ENCODE measurements around the gene GATB.

Gene GATB

GRCh38 chr4:151729731-151730559, 30.9 kb downstream of the GATB start:
- no peak for DNase-seq (ENCODE audit: low read depth)

- DNase-seq (ENCODE audit: low read depth), result no peak
Observed at GRCh38 chr4:151728679-151729078, 32.1 kb downstream of the GATB start.

- DNase-seq (ENCODE audit: low read depth), result no peak
Observed at GRCh38 chr4:151728006-151728405, 32.8 kb downstream of the GATB start.

- no peak for DNase-seq (ENCODE audit: low read depth)
Observed at GRCh38 chr4:151727365-151727764, 33.4 kb downstream of the GATB start.

GRCh38 chr4:151725087-151725486, 35.7 kb downstream of the GATB start:
- DNase-seq (ENCODE audit: low read depth), result no peak

- DNase-seq (ENCODE audit: low read depth), result no peak
Observed at GRCh38 chr4:151721916-151722315, 38.9 kb downstream of the GATB start.

GRCh38 chr4:151721466-151721865, 39.3 kb downstream of the GATB start:
- DNase-seq (ENCODE audit: low read depth), result no peak

- DNase-seq (ENCODE audit: low read depth), result no peak
Observed at GRCh38 chr4:151719956-151720334, 40.9 kb downstream of the GATB start.

GRCh38 chr4:151718984-151719955, 41.5 kb downstream of the GATB start:
- no peak for DNase-seq (ENCODE audit: low read depth)

GRCh38 chr4:151717909-151718628, 42.7 kb downstream of the GATB start:
- DNase-seq (ENCODE audit: low read depth), result no peak

GRCh38 chr4:151717314-151717713, 43.5 kb downstream of the GATB start:
- no peak for DNase-seq (ENCODE audit: low read depth)

- DNase-seq (ENCODE audit: low read depth), result no peak
Observed at GRCh38 chr4:151716324-151716723, 44.5 kb downstream of the GATB start.

- no peak for DNase-seq (ENCODE audit: low read depth)
Observed at GRCh38 chr4:151715881-151716280, 44.9 kb downstream of the GATB start.

- DNase-seq (ENCODE audit: low read depth), result no peak
Observed at GRCh38 chr4:151712777-151713176, 48.0 kb downstream of the GATB start.

- no peak for DNase-seq (ENCODE audit: low read depth)
Observed at GRCh38 chr4:151711646-151712045, 49.2 kb downstream of the GATB start.

- DNase-seq (ENCODE audit: low read depth), result no peak
Observed at GRCh38 chr4:151709587-151709986, 51.2 kb downstream of the GATB start.

- no peak for DNase-seq (ENCODE audit: low read depth)
Observed at GRCh38 chr4:151709071-151709470, 51.7 kb downstream of the GATB start.

GRCh38 chr4:151708100-151708499, 52.7 kb downstream of the GATB start:
- no peak for DNase-seq (ENCODE audit: low read depth)

GRCh38 chr4:151703401-151703800, 57.4 kb downstream of the GATB start:
- no peak for DNase-seq (ENCODE audit: low read depth)

- no peak for DNase-seq (ENCODE audit: low read depth)
Observed at GRCh38 chr4:151702256-151702655, 58.6 kb downstream of the GATB start.

GRCh38 chr4:151700566-151701316, 60.1 kb downstream of the GATB start:
- DNase-seq (ENCODE audit: low read depth), result no peak

GRCh38 chr4:151698213-151698612, 62.6 kb downstream of the GATB start:
- no peak for DNase-seq (ENCODE audit: low read depth)
